HepG2 (cell line): Measurements from ENCODE around the gene DCUN1D4. TPM values are rescaled to one million over a fixed set of nuclear protein-coding genes. Genes with fewer than 3 reads are reported as not detected.

Experiments used
- ATF1 ChIP-seq: IDR thresholded peaks from 2 replicates; pipeline ENCODE4 v1.6.1; 2016; ENCODE audit warnings: mild to moderate bottlenecking, control low read depth
- CHCHD3 ChIP-seq: sonication (generic); formaldehyde crosslinking; IDR thresholded peaks from 2 replicates; pipeline ENCODE4 v1.8.0; 2022; ENCODE audit warnings: mild to moderate bottlenecking, missing genetic modification reagents, moderate library complexity
- CHD4 ChIP-seq: fragments of 200-600 bp; sonication (generic); IDR thresholded peaks from 2 replicates; pipeline ENCODE4 v1.7.0; 2017; ENCODE audit warnings: mild to moderate bottlenecking, low read length, borderline replicate concordance
- FOSL1 ChIP-seq: sonication (generic); formaldehyde crosslinking; IDR thresholded peaks from 2 replicates; pipeline ENCODE4 v1.9.0; 2021; ENCODE audit warnings: missing genetic modification reagents, borderline replicate concordance
- HDAC1 ChIP-seq: sonication (generic); formaldehyde crosslinking; IDR thresholded peaks from 2 replicates; pipeline ENCODE4 v1.5.1; 2020; ENCODE audit warnings: mild to moderate bottlenecking, missing genetic modification reagents
- IRF9 ChIP-seq: sonication (generic); formaldehyde crosslinking; IDR thresholded peaks from 2 replicates; pipeline ENCODE4 v1.8.0; 2022; ENCODE audit warnings: missing genetic modification reagents, mild to moderate bottlenecking, borderline replicate concordance
- LCORL ChIP-seq, 2 experiments: fragments of 450-650 bp in 1 of 2; sonication (generic) in 1 of 2; formaldehyde crosslinking in 1 of 2; IDR thresholded peaks; 2 replicates each; pipeline versions ENCODE4 v1.5.0 to v1.6.1; 2017 to 2020; ENCODE audit warnings: antibody characterized with exemption in 1 of 2, missing genetic modification reagents in 1 of 2
- NCOR1 ChIP-seq: fragments of 200-600 bp; sonication (generic); IDR thresholded peaks from 2 replicates; pipeline ENCODE4 v1.7.0; 2017; ENCODE audit warnings: antibody characterized with exemption, low read length, borderline replicate concordance
- NFIC ChIP-seq: IDR thresholded peaks from 2 replicates; pipeline ENCODE4 v1.6.1; 2012; ENCODE audit warnings: mild to moderate bottlenecking, low read length, inconsistent platforms
- NR2F6 ChIP-seq, 2 experiments: IDR thresholded peaks; 2 replicates each; pipeline ENCODE4 v1.6.1; 2016; ENCODE audit warnings: antibody characterized with exemption in 1 of 2, mild to moderate bottlenecking in 1 of 2
- PAXIP1 ChIP-seq: sonication (generic); formaldehyde crosslinking; conservative IDR thresholded peaks from 2 replicates; pipeline ENCODE4 v1.4.0; 2020; ENCODE audit warnings: mild to moderate bottlenecking, missing genetic modification reagents, moderate library complexity
- RBFOX2 ChIP-seq: fragments of 200-400 bp; formaldehyde crosslinking; IDR thresholded peaks from 2 replicates; pipeline ENCODE4 v1.6.1; 2017; ENCODE audit warnings: low read depth, mild to moderate bottlenecking, low read length
- STAT6 ChIP-seq: sonication (generic); formaldehyde crosslinking; IDR thresholded peaks from 2 replicates; pipeline ENCODE4 v1.4.0; 2020; ENCODE audit warnings: missing genetic modification reagents, mild to moderate bottlenecking, borderline replicate concordance
- TEAD3 ChIP-seq: optimal IDR thresholded peaks from 2 replicates; pipeline ENCODE3; 2016; ENCODE audit warnings: borderline replicate concordance
- TGIF2 ChIP-seq: IDR thresholded peaks from 2 replicates; pipeline ENCODE4 v1.6.1; 2016; ENCODE audit warnings: control low read depth, missing compliant biosample characterization
- U2AF2 ChIP-seq: fragments of 200-400 bp; formaldehyde crosslinking; IDR thresholded peaks from 2 replicates; pipeline ENCODE4 v1.6.1; 2017; ENCODE audit warnings: low read depth, mild to moderate bottlenecking, low read length
- YEATS2 ChIP-seq: sonication (generic); formaldehyde crosslinking; IDR thresholded peaks from 2 replicates; pipeline ENCODE4 v1.4.0; 2020; ENCODE audit warnings: missing genetic modification reagents, borderline replicate concordance
- ZBTB26 ChIP-seq: IDR thresholded peaks from 2 replicates; pipeline ENCODE4 v1.6.1; 2016; ENCODE audit warnings: missing compliant biosample characterization, missing genetic modification reagents, borderline replicate concordance
- ZNF17 ChIP-seq: sonication (generic); formaldehyde crosslinking; IDR thresholded peaks from 2 replicates; pipeline ENCODE4 v1.5.0; 2020; ENCODE audit warnings: mild to moderate bottlenecking, missing genetic modification reagents
- ZNF317 ChIP-seq: sonication (generic); formaldehyde crosslinking; IDR thresholded peaks from 2 replicates; pipeline ENCODE4 v1.5.0; 2020; ENCODE audit warnings: mild to moderate bottlenecking, missing genetic modification reagents
- polyA plus RNA-seq, 8 experiments: library from polyadenylated mRNA; depleted of rRNA in 3 of 8; stranded (reverse) in 7 of 8; unstranded in 1 of 8; fragments of >200 nt; fragmentation: Illumina TruSeq in 4 of 8; extraction: Trizol in 4 of 8; gene quantifications; 2 replicates each; pipeline versions ENCODE4 v1.2.1 to v1.2.3, GENCODE V29; 2011 to 2016; ENCODE audit warnings: low read depth in 4 of 8, missing spikeins in 1 of 8, mixed read lengths in 1 of 8; ENCODE audit not compliant: insufficient read depth in 1 of 8
- total RNA-seq, 5 experiments: library from RNA; depleted of rRNA; stranded (reverse); fragments of >200 nt; fragmentation: Illumina TruSeq; extraction: Trizol; gene quantifications; 2 replicates each; pipeline ENCODE4 v1.2.3, GENCODE V29; 2016; ENCODE audit warnings: low read depth in 1 of 5
- TF ChIP-seq, protein P1 (sequence below): IDR thresholded peaks from 2 replicates; pipeline ENCODE4 v1.6.1; 2016; ENCODE audit warnings: mild to moderate bottlenecking, missing biosample characterization, missing genetic modification reagents

DCUN1D4 gene
- total and polyA plus RNA-seq, 2 of the 13 experiments (the other 11 are each of a cell fraction or from before 2014, with no cell fraction given) = 27.9 to 44.4 TPM

GRCh38 chr4:51909236-51909703, 66.3 kb downstream of the DCUN1D4 start (continued):
- TF ChIP-seq PAXIP1 (CRISPR knock-in tag) = peak; percentile 100
- 0 out of 2 replicates have a peak, but pooled peaks have one; percentile 47 for TF ChIP-seq CHD4
- TF ChIP-seq NR2F6 (IDR thresholded peaks at IDR 0.05) = peak; percentile 47; the same call in 1 of the 2 replicates
- peak; percentile 84 for TF ChIP-seq NR2F6 (CRISPR knock-in tag; IDR thresholded peaks at IDR 0.05)
- TF ChIP-seq TGIF2 (CRISPR knock-in tag) = peak; percentile 92
- no peak for TF ChIP-seq FOSL1 (CRISPR knock-in tag)
- peak; percentile 54; the same call in 1 of the 2 replicates for TF ChIP-seq LCORL (IDR thresholded peaks at IDR 0.05)
- peak; percentile 89 for TF ChIP-seq LCORL (CRISPR knock-in tag; IDR thresholded peaks at IDR 0.05)
- TF ChIP-seq, protein P1, sequence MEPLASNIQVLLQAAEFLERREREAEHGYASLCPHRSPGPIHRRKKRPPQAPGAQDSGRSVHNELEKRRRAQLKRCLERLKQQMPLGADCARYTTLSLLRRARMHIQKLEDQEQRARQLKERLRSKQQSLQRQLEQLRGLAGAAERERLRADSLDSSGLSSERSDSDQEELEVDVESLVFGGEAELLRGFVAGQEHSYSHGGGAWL = 0 out of 2 replicates have a peak, but pooled peaks have one; percentile 45
- TF ChIP-seq ZNF317 (CRISPR knock-in tag) = peak; percentile 89
- TF ChIP-seq RBFOX2 = no peak
- peak; percentile 88 for TF ChIP-seq NFIC
- no peak for TF ChIP-seq CHCHD3 (CRISPR knock-in tag)
- TF ChIP-seq HDAC1 (CRISPR knock-in tag) = peak; percentile 95
- TF ChIP-seq ZNF17 (CRISPR knock-in tag) = no peak
- TF ChIP-seq U2AF2 = no peak
- TF ChIP-seq ZBTB26 (CRISPR knock-in tag) = peak; percentile 68; the same call in 1 of the 2 replicates
- no peak for TF ChIP-seq ATF1 (CRISPR knock-in tag)
- peak; percentile 79; the same call in 1 of the 2 replicates for TF ChIP-seq YEATS2 (CRISPR knock-in tag)
- TF ChIP-seq TEAD3 = peak; percentile 80
- TF ChIP-seq STAT6 (CRISPR knock-in tag) = peak; percentile 84; the same call in 1 of the 2 replicates
- peak; percentile 99 for TF ChIP-seq NCOR1
- 0 out of 2 replicates have a peak, but pooled peaks have one; percentile 53 for TF ChIP-seq IRF9 (CRISPR knock-in tag)
